ENCODE measurements around the gene RGS6.
A peak's percentile ranks its signal among the peaks of the same experiment; 100 is the strongest.

Gene RGS6

DNA sequence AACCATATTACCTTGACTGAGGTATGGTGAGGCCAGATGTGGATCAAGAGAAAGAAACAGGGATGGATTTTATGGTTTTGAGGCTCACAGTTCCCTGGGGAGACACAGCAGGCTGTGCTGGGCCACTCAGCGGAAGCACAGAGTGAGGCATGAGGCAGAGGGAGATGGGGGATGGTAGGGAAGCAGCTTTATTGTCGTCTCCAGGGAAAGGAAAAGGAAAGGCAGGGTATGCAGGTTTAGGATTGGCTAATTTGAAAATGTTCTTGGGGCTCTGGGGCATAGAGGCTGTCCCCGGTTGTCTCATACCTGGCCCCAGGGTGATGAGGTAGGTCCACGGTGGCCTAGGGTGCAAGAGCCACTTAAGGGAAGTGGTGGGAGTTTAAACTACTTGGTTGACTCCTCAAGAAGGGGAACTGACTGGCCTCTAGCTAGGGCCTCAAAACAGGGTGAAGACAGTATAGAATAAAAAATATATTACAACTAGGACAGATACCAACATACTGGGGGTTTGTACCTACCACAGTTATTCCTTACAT, 322.8 kb downstream of the RGS6 start:
- DNase-seq, result no peak

DNA sequence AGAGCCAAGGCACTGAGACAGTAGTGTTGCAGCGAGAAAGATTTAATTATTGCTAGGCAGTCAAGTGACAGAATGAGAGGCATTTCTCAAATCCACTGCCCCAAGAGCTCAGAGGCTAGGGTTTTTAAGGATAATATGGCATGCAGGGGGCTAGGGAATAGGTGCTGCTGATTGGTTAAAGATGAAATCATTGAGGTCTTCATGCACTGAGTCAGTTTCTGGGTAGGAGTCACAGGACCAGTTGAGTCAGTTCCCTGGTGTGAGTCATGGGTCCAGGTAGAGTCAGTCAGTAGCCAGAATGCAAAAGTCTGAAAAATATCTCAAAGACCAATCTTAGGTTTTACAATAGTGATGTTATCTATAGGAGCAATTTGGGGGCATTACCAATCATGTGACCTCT, 323.8 kb downstream of the RGS6 start:
- no peak for DNase-seq

DNA sequence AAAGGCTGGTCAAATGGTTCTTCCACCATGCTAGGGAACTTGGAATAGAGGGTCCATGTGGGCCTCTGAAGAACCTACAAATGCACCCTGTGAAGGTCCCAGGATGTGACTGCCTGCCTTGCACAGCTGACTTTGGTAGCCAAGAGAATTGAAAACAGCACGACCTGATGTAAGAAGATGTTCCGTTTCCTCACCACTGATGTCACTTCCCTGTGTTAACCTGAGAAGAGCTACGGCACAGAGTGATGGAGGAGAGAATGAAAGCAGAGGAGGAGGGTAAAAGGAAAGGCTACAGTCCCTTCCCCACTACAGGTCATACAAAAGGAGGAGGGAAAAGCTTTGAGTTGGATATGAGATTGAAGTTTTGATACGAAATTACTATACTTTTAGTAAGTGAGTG, 328.8 kb downstream of the RGS6 start:
- DNase-seq, result no peak

DNA sequence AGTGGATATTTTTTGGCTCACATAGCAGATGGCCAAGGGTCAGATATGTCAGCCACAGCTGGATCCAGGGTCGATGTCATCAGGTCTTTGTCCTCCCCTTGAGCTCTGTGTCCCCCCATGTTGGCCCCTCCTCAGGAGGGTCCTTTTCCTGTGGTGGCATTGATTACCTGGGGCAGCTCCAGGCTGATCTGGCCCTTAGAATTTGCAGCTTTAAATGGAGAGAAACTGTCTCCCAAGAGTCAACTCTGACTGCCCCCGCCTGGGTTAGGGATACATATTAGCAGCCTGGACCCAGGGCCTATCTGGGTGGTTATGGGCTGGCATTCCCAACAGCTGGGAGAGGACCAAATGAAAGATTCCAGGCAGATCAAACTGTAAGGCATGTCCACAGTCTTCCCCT, 330.5 kb downstream of the RGS6 start:
- no peak for DNase-seq

DNA sequence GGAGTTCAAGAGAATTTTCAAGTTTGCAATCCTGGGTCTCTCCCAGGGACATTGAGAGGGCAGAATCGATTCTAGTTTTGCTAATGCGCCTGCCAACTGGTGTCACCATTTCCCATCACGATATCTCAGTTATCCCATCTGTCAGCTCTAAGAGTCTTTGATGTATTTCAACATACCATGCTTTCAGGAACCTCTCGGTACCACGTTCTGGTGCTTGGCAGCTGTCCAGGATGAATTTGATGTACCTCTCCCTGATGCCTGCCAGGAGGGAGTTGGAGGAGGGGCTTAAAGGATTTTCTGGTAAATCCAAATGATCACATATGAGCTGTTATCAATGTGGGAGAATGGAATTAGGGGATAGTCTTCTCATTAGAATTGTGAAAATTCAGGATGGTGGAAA, 332.5 kb downstream of the RGS6 start:
- no peak for DNase-seq

DNA sequence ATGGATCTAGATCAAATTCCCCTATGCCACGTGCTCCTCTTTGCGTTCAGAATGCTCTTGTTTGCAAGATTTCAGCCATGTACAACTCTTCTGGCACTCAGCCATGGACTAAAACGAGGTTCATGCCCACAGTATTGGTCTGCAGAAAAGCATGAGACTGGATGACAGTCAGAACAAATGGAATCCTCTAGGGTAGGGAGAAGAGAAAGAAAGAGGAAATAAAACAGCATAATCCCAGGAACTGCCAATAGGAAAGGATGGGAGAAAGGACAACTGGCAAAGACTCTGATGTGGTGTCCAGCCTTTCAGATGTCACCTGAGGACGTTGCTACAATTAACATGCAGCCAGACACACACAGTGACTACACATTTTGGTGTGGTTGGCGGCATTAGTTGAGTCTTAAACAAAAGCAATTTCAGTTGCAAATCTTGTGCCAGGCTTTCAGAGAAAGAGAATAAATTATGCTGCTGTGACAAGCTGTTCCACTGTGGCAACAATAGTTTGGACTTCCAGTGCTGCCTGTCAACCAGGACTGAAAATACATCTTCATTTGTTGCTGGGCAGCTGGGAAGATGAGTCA, 338.0 kb downstream of the RGS6 start:
- no peak for DNase-seq

DNA sequence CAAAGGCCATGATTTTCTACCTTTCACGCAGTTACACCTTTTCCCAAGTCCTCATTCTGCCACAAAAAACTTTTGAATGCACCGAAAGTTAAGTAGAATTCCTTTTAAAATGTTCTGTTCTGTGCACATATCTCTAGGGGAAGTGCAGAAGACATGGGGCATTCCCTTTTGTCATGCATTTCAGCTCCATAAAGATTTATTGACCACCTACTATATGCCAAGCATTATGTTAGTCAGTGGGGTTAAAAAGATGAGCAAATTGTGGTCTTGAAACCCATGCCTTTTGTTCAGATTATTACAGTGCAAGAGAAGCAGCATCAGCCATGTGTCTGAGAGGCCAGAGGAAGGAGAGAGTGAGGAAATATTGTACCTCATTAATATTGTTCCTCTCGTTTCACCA, 338.5 kb downstream of the RGS6 start:
- no peak for DNase-seq

DNA sequence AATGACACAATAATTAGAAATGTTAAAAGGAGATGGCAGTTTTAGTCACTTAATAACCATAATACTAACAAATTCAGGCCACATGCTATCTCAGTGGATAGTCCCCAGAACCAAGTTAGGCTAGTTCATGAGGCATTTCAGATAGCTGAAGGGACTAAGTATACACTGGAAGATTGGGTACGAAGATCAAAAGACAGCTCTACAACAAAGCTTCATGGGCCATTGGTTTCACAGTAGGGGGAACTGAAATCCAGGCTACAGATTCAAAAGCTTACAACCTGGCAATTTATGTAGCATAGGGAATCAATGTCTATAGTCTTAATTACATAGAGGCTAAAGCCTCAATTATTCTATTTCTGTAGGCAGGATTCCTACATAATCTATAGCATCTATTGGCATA, 343.0 kb downstream of the RGS6 start:
- DNase-seq, result no peak

DNA sequence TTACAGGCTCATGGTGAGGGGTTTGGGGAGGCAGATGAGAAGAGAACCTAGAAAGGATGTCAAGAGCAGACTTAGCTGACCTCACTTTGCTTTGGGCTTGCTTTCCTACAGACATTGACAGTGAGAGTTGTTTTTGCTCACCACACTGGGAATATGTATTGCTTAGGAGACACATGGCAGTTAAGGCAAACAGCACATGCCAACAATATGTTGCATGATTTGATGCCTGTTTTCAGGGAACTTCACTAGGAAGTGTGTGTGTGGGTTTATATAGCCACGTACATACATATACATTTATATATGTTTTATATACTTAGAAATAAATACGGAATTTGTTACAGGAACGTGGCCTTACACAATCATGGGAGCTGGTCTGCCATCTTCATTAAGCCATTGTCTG, 346.1 kb downstream of the RGS6 start:
- no peak for DNase-seq

DNA sequence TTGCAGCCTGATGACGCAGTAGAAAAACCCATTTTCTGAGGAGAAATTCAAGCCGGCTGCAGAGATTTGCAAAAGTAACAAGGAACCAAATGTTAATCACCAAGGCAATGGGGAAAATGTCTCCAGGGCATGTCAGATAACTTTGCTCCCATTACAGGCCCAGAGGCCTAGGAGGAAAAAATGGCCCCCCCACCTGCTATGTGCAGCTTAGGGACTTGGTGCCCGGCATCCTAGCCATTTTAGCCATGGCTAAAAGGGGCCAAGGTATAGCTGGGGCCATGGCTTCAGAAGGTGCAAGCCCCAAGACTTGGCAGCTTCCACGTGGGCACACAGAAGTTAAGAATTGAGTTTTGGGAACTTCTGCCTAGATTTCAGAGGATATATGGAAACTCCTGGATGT, 351.9 kb downstream of the RGS6 start:
- DNase-seq, result no peak

DNA sequence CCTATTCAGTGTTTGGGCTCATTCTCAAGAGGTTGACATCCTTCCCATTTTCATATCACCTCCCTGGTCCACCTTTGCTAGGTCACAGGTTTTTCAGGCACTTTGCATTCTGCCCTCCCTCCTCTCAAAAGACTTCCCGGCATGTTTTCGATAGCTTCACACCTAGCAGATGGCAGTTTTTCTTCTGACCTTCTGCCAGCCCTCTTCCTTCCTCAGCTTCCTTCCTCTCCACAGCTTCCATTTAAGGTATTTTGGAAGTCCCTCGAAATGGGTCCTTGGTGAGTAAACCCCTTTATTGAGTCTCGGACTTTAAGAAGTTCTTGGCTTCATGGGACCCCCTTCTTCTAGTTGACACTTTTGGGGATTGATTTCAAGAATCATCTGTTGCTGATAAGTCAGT, 358.0 kb downstream of the RGS6 start:
- no peak for DNase-seq

DNA sequence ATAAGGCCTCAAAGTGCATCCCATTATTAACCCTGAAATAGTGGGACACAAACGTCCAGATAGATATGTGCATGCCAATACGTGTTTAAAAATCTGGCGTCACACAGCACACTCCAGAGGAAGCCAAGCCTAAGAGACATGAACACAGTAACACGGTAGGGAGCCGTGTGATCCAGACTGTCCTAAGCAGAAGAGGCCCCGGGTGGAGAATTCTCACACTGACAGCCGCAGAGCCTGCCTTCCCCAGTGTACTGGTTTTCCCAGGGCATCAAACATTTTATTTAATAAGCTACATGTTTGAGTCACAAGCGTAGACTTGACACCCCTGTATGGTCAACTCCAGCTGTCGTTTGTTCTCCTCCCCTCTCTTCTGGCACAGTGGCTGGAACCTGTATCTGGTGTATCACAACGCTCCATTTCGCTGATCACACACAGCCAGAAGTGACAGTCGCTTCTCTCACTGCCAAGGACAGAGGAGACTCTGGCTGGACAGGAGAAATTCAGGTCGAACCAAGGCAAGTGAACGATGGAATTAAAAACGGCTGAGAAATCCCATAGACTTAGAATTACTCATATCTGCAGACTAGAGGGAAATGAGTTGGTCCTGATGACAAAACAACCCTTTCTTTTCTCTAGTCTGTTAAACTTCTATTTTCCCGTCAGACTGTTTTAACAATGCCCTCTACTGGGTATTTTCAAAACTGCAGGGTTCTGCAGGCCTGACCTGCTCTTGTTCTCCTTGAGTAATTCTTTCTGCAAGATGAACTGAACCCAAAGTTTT, 359.9 kb downstream of the RGS6 start:
- DNase-seq, result peak; percentile 58

DNA sequence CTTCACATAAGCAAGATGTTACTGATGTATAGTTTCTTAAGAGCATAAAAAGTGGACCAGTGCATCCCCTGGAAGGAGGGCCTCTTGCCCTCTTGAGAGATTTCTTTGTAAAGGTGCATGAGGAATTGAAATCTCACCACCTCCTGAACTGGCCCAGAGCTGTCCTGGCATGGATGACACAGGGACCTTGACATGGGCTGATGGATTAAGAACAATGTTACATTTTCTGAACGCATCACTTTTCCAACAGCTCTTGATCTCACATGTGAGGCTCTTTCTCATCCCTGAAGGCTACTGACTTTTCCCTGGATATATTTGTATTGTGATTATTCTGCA, 360.4 kb downstream of the RGS6 start:
- DNase-seq, result no peak

DNA sequence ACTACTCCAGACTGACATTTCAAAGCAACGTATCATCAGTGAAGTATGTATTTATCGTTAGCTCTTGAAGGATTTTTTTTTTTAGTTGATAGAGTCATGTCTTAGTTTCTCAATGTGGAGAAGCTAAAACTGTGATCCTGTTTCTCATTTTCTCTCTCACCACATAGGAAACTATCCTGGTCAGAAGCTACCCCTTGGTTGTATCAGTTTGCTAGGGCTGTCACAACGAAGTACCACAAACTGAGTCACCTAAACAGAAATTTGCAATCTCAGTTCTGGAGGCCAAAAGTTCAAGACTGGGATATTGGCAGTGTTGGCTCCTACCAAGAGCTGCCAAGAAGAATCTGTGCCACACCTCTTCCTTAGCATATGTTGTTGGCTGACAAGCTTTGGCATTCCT, 369.1 kb downstream of the RGS6 start:
- DNase-seq, result no peak

DNA sequence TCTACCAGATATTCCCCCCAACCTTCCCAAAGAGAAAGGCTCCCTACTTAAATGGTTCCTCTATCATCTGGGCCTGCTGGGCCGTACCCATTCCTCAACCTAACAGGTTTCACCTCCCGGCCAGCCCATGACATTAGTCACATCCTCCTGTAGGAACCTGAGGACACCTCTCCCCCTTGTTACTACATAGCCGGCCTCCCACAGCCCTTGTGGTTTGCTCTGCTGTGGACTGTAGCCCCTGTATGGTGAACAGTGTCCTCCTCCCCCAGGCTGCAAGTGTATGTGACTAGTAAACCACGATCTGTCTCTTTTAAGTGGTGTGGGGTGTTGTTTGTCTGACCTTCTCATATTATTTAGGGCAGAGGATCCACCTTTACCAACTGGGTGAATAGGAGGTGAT, 371.7 kb downstream of the RGS6 start:
- no peak for DNase-seq

DNA sequence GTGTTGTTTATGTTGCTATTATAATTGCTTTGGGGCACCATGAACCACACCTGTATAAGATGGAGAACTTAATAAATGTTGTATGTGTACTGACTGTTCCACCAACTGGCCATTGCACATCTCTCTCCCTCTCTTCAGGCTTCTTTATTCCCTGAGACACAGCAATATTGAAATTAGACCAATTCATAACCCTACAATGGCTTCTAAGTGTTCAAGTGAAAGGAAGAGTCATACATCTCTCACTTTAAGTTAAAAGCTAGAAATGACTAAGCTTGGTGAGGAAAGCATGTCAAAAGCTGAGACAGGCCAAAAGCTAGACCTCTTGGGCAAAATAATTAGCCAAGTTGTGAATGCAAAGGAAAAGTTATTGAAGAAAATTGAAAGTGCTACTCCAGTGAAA, 373.3 kb downstream of the RGS6 start:
- DNase-seq, result no peak

DNA sequence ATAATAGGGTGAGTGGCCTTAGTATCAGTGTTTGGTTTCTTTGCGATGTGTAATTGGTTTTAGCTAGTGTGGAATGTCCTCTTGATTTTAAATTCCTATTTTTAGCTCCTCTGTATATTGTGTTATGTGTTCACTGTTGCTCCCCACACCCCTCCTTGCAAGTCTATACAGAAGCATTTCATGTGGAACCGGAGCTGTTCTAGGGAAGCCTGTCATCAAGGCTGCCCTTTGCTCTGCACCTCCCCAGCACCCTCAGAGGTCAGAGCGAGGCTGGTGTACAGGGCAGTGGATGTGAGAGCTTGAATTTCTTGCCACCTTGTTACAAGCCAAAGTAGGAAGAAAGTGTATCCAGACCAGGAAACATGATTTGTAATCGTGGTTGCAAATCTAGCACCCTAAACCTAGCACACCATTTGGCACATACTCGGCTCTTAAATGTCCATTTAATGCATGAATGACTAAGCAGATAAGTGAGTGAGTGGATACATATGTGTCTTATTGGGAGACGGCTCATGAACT, 376.8 kb downstream of the RGS6 start:
- DNase-seq, result no peak

DNA sequence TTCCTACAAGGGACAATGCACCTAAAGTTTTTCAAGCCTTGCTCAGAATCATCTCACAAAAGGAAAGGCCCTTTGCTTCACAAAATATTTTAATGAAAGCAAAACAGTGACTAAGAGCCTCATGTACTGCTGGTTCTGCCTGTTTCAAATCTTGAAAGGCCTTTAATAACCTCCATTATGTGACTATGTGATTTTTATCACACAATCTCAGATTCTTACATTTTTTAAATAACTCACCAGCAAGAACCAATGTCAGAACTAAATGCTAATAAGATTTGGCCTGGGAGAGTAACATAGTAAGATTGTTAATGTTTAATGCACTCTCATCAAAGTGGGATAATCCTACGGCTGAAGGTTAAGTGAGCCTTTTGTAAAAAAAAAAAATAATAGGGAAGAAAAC, 378.9 kb downstream of the RGS6 start:
- no peak for DNase-seq

DNA sequence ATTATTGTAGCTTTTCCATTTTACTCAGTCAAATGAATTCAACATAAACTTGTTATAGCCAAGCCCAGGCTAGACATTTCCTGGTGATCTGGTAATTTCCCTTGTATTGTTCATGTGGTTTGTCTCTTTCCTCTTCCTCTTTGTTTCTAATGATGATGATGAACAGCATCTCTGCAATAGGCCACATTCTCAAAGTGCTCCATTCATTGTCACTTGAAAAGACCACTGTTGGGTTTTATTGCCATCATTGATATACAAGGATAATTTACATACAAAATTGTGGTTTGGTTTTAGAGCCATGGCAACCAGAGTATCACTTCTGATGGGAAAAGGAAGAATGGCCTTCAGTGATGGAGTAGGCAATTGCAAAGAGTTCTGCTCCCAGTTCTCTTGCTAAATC, 379.3 kb downstream of the RGS6 start:
- DNase-seq, result no peak

DNA sequence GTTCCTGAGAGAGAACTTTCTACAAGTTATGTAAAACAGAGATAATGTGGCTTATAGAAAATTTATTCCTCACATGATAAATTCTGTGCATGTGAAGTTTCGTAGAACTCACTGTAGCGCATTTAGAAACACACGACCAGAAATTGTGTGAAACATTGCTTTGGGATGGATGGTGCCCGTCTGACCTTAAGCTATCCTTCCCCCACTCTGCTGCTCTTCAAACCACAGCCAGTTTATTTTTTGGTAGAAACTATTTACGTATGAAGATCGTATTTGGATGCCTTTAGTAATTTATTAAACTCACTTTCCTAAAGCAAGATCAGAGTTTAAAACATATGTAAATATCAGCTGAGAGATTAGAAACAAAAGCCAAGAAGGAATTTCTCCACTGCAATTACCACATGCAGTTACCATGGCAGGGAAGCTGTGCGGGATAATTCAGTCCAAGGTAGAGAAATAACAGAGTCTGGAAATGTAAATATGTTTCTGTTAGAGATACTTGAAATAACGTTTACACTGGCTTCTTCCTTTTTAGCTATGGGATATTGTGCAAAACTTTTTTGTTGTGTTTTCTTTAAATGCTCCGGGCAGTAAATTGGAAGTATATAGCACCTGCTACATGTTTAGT, 382.7 kb downstream of the RGS6 start:
- no peak for DNase-seq

DNA sequence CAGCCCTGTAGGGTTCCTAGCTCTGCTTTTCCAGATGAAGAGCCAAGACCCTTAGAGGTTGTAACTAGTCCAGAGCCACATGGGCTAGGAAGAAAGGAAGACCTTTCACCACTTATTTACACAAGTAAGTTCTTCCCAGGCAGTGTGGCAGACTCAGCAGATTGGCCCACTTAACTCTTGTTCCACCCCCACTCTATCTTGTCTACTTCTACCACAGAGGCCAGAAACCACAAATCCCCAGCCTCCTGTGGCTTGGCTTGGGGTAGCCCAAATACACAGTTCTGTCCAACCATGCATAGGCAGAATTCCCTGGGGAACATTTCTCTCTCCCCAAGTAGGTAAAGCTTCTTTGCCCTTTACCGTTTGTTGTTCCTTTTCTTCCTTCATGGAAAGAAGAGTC, 383.5 kb downstream of the RGS6 start:
- no peak for DNase-seq

DNA sequence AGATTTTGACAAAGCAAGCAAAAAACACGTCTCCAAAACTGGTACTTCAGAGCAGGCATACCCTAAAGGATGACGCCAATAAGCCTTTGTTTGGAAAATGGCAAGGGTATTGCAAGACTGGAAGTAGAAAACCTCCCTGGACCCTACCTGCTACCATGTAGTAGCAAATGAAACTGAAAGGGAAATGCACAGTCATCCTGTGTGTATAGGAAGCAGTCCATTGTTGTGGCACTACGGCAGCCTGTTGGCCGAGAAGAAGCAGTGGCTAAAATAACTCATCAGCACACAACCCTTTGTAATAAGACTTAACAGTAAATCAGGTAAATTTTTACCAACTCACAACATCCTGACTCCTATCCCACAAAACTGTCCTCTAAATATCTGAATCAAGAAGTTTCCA, 386.4 kb downstream of the RGS6 start:
- DNase-seq, result no peak

DNA sequence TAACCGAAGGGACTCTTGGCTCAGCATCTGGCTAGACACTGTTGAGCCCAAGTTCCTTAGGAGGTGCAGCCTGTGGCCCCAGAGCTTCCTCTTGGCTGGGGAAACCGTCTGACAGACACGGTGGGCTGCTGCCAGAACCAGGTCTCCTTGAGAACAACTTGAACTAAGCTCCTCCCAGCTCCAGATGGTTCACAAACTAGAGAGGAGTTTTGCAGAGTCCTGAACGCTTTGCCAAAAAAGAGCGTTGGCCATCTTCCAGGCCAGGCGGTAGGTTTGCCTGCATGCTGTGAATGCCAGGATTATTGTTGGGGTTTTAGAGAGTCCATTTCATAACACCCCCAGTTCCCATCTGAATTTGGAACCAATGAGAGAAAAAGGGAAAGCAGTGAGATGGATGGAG, 399.8 kb downstream of the RGS6 start:
- DNase-seq, result no peak

DNA sequence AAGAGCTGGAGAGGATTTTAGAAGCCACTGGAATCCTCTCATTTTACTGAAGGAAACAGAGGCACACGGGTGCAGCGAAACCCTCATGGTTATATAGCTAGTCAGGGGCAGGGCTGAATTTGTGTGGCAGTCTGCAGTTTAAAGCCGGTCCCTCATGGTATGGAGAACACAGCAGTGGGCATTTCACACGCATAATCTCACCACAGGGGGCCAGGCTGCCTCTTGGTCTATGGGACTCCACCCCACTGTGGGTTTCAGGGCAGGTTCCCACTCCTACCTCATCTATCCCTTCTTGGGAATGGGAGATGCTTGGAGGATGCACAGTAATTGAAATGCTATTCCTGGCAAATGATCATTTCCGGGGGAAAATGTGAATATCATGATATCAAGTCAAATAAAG, 400.6 kb downstream of the RGS6 start:
- no peak for DNase-seq

Data from hematopoietic multipotent progenitor cell treated with erythropoietin and hydrocortisone succinate and interleukin-3 and kit ligand, for 8 days (in vitro differentiated cells).